Measurements from ENCODE around the gene HOXD9. TPM values are rescaled to one million over a fixed set of nuclear protein-coding genes. Genes with fewer than 3 reads are reported as not detected.

The HOXD9 gene
- total RNA-seq, 1 experiment from 2014 or later: not detected

GRCh38 chr2:176134035-176134434, 11.5 kb downstream of the HOXD9 start:
- no peak overlapping the region for H3K56ac ChIP-seq (ENCODE audit: insufficient read length, low read depth, low read length)
- Mint-ChIP-seq H3K36me3 (ENCODE audit: insufficient read depth in 1 of 3, low read depth in 3 of 3) (no peaks in the 10 kb centered on the region; a peak in 1 of 7 replicates), H3K27me3 (ENCODE audit: low read depth) (peaks cover 98% of the 10 kb centered on the region), H3K4me1 (peaks cover 5 to 10% of the 10 kb centered on the region in 2 experiments), H3K4me3 (no peak overlapping the region), H3K9me3 (peaks cover 4% of the 10 kb centered on the region in 2 experiments; a peak in 3 of 5 replicates), H3K27ac (no peak overlapping the region)
- H4K5ac ChIP-seq (ENCODE audit: insufficient read length, low read depth, low read length): no peak overlapping the region
- no peak overlapping the region for H2BK5ac ChIP-seq (ENCODE audit: insufficient read length, low read length)
- no peaks in the 10 kb centered on the region for H4K20me1 ChIP-seq (ENCODE audit: control insufficient read depth, insufficient read depth, insufficient read length)
- no peak overlapping the region for H2BK12ac ChIP-seq (ENCODE audit: insufficient read length, low read depth, low read length)
- no peak overlapping the region for H3K4me2 ChIP-seq (ENCODE audit: insufficient read depth, insufficient read length, low read length)
- no peak overlapping the region for H3K27ac ChIP-seq (ENCODE audit: insufficient read length, low read depth, low read length)
- WGBS (ENCODE audit: extremely low coverage, insufficient read length, low lambda C conversion rate): no CpG with 5 or more reads among the region's 4 CpGs
- H3K79me1 ChIP-seq (ENCODE audit: insufficient read depth, low read depth, low read length, poor library complexity, severe bottlenecking): no peaks in the 10 kb centered on the region
- H3K9me3 ChIP-seq (ENCODE audit: control insufficient read depth, low read depth, low read length): no peaks in the 10 kb centered on the region
- no peak overlapping the region for H2BK20ac ChIP-seq (ENCODE audit: low read depth, low read length, poor library complexity, severe bottlenecking)
- no peak overlapping the region for H3K4ac ChIP-seq (ENCODE audit: low read depth, low read length)
- H3T11ph ChIP-seq (ENCODE audit: low read length): no peak overlapping the region
- no peak overlapping the region for H3K14ac ChIP-seq (ENCODE audit: insufficient read depth, low read length)
- H3K79me2 ChIP-seq (ENCODE audit: insufficient read depth, low read length): no peaks in the 10 kb centered on the region
- peaks cover 8% of the 10 kb centered on the region for H3K23me2 ChIP-seq (ENCODE audit: insufficient read length, low read depth, low read length, poor library complexity, severe bottlenecking)
- H2BK120ac ChIP-seq (ENCODE audit: low read depth, low read length, poor library complexity, severe bottlenecking): no peak overlapping the region
- no peak overlapping the region for H2BK15ac ChIP-seq (ENCODE audit: low read depth, low read length)
- no peak overlapping the region for H2AFZ ChIP-seq (ENCODE audit: low read length)
- H3K18ac ChIP-seq (ENCODE audit: insufficient read length, low read depth, low read length): no peak overlapping the region
- H3K9ac ChIP-seq (ENCODE audit: extremely low read depth, insufficient read length, low read length): no peak overlapping the region
- peaks cover 92% of the 10 kb centered on the region for H3K27me3 ChIP-seq (ENCODE audit: insufficient read depth, low read length)
- no peak overlapping the region for H2AK5ac ChIP-seq (ENCODE audit: insufficient read length, low read length)
- TF ChIP-seq CTCF (conservative IDR thresholded peaks at IDR 0.05): no peak
- H4K91ac ChIP-seq (ENCODE audit: insufficient read length, low read depth, low read length): no peak overlapping the region
- no peak overlapping the region for H3K23ac ChIP-seq (ENCODE audit: insufficient read length, low read depth, low read length)
- H3K4me1 ChIP-seq (ENCODE audit: insufficient read depth, low read length): no peaks in the 10 kb centered on the region; the same call in 1 of the 2 replicates
- no peak overlapping the region for H4K8ac ChIP-seq (replicated peaks; ENCODE audit: insufficient read length, low read depth, low read length)
- DNase-seq: no peak

All from H9 (cell line).